ENCODE data around the gene PRRT1B.
"Not testable (repeated sequence)": the region's sequence is repeated elsewhere in the genome, so short reads cannot be mapped to it uniquely, and the experiment has no call there.

Gene PRRT1B

GRCh38 chr9:131550465-131550864, 5.1 kb downstream of the PRRT1B start:
- DNase-seq (ENCODE audit: low spot score) = not testable (repeated sequence)

GRCh38 chr9:131552030-131552429, 6.7 kb downstream of the PRRT1B start:
- no peak for DNase-seq (ENCODE audit: low spot score)

- no peak for DNase-seq (ENCODE audit: low spot score)
These were observed 8.9 kb downstream of the PRRT1B start for GRCh38 chr9:131554087-131554842.

GRCh38 chr9:131554843-131555351, 9.6 kb downstream of the PRRT1B start:
- no peak for DNase-seq (ENCODE audit: low spot score)

- DNase-seq (ENCODE audit: low spot score) = no peak
These were observed 10.7 kb downstream of the PRRT1B start for GRCh38 chr9:131555841-131556673.

- DNase-seq (ENCODE audit: low spot score) = no peak
These were observed 12.7 kb downstream of the PRRT1B start for GRCh38 chr9:131557855-131558548.

- no peak for DNase-seq (ENCODE audit: low spot score)
These were observed 14.2 kb downstream of the PRRT1B start for GRCh38 chr9:131559421-131560000.

- no peak for DNase-seq (ENCODE audit: low spot score)
These were observed 17.0 kb downstream of the PRRT1B start for GRCh38 chr9:131562032-131562959.

- DNase-seq (ENCODE audit: low spot score) = no peak
These were observed 20.0 kb downstream of the PRRT1B start for GRCh38 chr9:131565369-131565768.

GRCh38 chr9:131566158-131566557, 20.8 kb downstream of the PRRT1B start:
- no peak for DNase-seq (ENCODE audit: low spot score)

- no peak for DNase-seq (ENCODE audit: low spot score)
These were observed 22.6 kb downstream of the PRRT1B start for GRCh38 chr9:131567910-131568309.

- DNase-seq (ENCODE audit: low spot score) = no peak
These were observed 29.7 kb downstream of the PRRT1B start for GRCh38 chr9:131574730-131575640.

GRCh38 chr9:131575946-131576853, 30.9 kb downstream of the PRRT1B start:
- DNase-seq (ENCODE audit: low spot score) = no peak

GRCh38 chr9:131577005-131578000, 32.0 kb downstream of the PRRT1B start:
- DNase-seq (ENCODE audit: low spot score) = no peak

GRCh38 chr9:131578021-131578420, 32.7 kb downstream of the PRRT1B start:
- DNase-seq (ENCODE audit: low spot score) = no peak

- DNase-seq (ENCODE audit: low spot score) = no peak
These were observed 33.6 kb downstream of the PRRT1B start for GRCh38 chr9:131578731-131579504.

GRCh38 chr9:131579789-131580211, 34.5 kb downstream of the PRRT1B start:
- DNase-seq (ENCODE audit: low spot score) = no peak

All from ecto neural progenitor cell (in vitro differentiated cells).